Nephron progenitor cell (in vitro differentiated cells): ENCODE data around the gene TENT5C.

Experiments
- DNase-seq: peaks from one replicate; pipeline ENCODE4 v3.0.0; 2021
- H3K27ac Mint-ChIP-seq: 2 replicates; pipeline ENCODE4 v1.8.0; 2021; ENCODE audit warnings: mild to moderate bottlenecking, moderate library complexity, mixed read lengths
- H3K27me3 Mint-ChIP-seq: 2 replicates; pipeline ENCODE4 v1.8.0; 2021; ENCODE audit warnings: mild to moderate bottlenecking, low read depth, mixed read lengths; ENCODE audit not compliant: poor library complexity
- H3K36me3 Mint-ChIP-seq: 2 replicates; pipeline ENCODE4 v1.8.0; 2021; ENCODE audit warnings: low read depth, mixed read lengths
- H3K4me1 Mint-ChIP-seq: 2 replicates; pipeline ENCODE4 v1.8.0; 2021; ENCODE audit warnings: mixed read lengths
- H3K4me3 Mint-ChIP-seq: 2 replicates; pipeline ENCODE4 v1.8.0; 2021; ENCODE audit warnings: mild to moderate bottlenecking, moderate library complexity, mixed read lengths
- H3K9me3 Mint-ChIP-seq: 2 replicates; pipeline ENCODE4 v1.8.0; 2021; ENCODE audit warnings: mild to moderate bottlenecking, moderate library complexity, mixed read lengths
- TF ChIP-seq, protein P1 (sequence below): fragments of 200-600 bp; sonication (generic); IDR thresholded peaks from 2 replicates; pipeline ENCODE4 v1.5.0; 2021; ENCODE audit warnings: antibody characterized with exemption

TENT5C gene

DNA sequence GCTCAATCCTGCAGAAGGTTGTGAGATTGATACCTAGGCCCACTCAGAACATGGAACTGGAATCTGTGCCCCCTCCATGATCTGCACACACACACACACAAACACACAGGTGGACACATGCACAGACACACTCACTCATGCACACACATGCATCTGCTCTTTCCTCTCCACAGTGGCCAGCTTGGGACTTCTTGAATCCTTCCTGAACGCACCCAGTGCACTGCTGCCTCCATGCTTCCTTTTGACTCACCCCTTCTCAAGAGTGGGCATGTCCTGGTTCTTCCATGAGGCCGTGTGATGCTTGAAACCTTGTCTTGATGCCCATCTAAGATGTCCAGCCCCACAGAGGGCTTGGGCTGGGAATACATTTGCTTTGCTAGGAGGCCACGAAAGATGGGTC is 25.4 kb upstream of the TENT5C start:
- TF ChIP-seq, protein P1, sequence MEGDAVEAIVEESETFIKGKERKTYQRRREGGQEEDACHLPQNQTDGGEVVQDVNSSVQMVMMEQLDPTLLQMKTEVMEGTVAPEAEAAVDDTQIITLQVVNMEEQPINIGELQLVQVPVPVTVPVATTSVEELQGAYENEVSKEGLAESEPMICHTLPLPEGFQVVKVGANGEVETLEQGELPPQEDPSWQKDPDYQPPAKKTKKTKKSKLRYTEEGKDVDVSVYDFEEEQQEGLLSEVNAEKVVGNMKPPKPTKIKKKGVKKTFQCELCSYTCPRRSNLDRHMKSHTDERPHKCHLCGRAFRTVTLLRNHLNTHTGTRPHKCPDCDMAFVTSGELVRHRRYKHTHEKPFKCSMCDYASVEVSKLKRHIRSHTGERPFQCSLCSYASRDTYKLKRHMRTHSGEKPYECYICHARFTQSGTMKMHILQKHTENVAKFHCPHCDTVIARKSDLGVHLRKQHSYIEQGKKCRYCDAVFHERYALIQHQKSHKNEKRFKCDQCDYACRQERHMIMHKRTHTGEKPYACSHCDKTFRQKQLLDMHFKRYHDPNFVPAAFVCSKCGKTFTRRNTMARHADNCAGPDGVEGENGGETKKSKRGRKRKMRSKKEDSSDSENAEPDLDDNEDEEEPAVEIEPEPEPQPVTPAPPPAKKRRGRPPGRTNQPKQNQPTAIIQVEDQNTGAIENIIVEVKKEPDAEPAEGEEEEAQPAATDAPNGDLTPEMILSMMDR = no peak
- H3K4me1 Mint-ChIP-seq = peaks cover 6% of the 10 kb centered on the region
- no peak overlapping the region for H3K4me3 Mint-ChIP-seq
- no peak for DNase-seq
- no peaks in the 10 kb centered on the region for H3K9me3 Mint-ChIP-seq
- peak overlapping the region; percentile 25 for H3K27ac Mint-ChIP-seq
- no peaks in the 10 kb centered on the region for H3K36me3 Mint-ChIP-seq
- peaks cover 12% of the 10 kb centered on the region for H3K27me3 Mint-ChIP-seq

GRCh38 chr1:117580882-117581281 is 25.0 kb upstream of the TENT5C start:
- H3K4me1 Mint-ChIP-seq = peaks cover 6% of the 10 kb centered on the region
- DNase-seq = no peak
- H3K36me3 Mint-ChIP-seq = no peaks in the 10 kb centered on the region
- no peaks in the 10 kb centered on the region for H3K9me3 Mint-ChIP-seq
- peak overlapping the region; percentile 25 for H3K27ac Mint-ChIP-seq
- H3K27me3 Mint-ChIP-seq = peaks cover 10% of the 10 kb centered on the region
- no peak overlapping the region for H3K4me3 Mint-ChIP-seq
- TF ChIP-seq, protein P1 = no peak

DNA sequence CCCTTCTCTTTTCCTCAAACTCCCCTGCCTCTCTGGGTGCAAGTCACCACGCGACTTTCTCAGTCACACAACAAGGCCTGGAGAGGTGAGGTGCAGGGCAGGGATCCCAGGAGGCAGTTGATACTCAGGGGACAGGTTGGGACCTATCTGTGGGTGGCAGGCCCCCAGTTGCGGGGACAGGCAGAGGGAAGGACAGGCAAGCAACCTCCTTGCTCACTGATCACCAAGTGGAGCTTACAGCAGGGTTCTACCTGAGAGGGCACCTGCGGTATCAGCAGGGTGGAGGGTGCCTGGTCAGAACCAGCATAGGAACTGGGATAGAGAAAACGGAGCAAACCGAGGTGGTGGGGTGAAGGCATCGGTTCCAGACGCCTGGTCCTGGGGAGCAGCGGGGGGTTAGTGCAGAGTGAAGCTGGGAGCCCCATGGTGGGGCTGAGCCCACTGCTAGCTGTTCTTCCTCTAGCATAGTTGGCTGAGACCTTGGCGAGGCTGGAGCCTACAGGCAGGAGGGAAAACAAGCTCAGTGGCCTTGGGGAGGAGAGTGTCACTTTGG is 24.4 kb upstream of the TENT5C start:
- no peak overlapping the region for H3K27ac Mint-ChIP-seq

DNA sequence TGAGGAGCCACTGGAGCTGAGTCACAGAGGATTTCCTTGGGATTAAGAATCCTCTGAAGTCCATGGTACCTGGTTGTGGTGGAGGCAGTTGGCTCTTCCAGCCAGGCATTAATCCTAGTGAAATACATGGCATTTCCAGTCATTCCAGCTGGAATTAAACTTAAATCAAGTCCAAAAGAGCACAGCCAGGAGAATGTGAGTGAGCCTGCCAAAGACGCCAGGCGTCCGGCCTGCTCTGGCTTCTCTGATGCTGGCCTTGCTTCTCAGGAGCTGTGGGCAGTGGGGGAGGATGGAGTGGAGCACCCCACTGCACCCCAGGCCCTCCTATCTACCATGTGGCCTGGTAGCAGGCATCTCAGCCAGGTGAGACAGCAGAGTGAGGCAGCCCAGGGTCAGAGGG is 23.4 kb upstream of the TENT5C start:
- H3K27me3 Mint-ChIP-seq = peaks cover 8% of the 10 kb centered on the region
- no peaks in the 10 kb centered on the region for H3K36me3 Mint-ChIP-seq
- no peak overlapping the region for H3K4me3 Mint-ChIP-seq
- H3K4me1 Mint-ChIP-seq = peaks cover 6% of the 10 kb centered on the region
- TF ChIP-seq, protein P1 = no peak
- no peak overlapping the region for H3K27ac Mint-ChIP-seq
- H3K9me3 Mint-ChIP-seq = no peaks in the 10 kb centered on the region
- DNase-seq = no peak

More for the DNA sequence above, 24.4 kb upstream of the TENT5C start:
- no peak for DNase-seq
- H3K36me3 Mint-ChIP-seq = no peaks in the 10 kb centered on the region
- TF ChIP-seq, protein P1 = no peak
- peaks cover 6% of the 10 kb centered on the region for H3K4me1 Mint-ChIP-seq
- H3K9me3 Mint-ChIP-seq = no peaks in the 10 kb centered on the region
- peaks cover 8% of the 10 kb centered on the region for H3K27me3 Mint-ChIP-seq
- H3K4me3 Mint-ChIP-seq = no peak overlapping the region

DNA sequence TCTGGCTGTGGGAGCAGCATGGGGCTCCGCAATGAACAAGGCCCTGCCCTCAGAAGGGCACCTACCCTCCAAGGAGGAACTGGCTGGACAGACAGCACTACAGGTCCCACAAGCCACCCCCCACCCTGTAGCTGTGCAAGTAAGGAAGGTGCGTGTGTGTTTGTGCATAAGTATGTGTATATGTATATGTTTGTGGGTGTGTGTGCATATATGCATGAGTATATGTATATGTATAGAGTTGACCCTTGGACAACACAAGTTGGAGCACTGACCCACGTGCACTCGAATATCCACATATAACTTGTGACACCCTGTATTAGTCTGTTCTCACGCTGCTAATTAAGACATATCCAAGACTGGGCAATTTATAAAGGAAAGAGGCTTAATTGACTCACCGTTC is 22.6 kb upstream of the TENT5C start:
- H3K4me3 Mint-ChIP-seq = no peak overlapping the region
- H3K27me3 Mint-ChIP-seq = peaks cover 8% of the 10 kb centered on the region
- H3K4me1 Mint-ChIP-seq = peaks cover 2% of the 10 kb centered on the region
- no peak for DNase-seq
- no peak overlapping the region for H3K27ac Mint-ChIP-seq
- TF ChIP-seq, protein P1 = no peak
- H3K9me3 Mint-ChIP-seq = no peaks in the 10 kb centered on the region
- no peaks in the 10 kb centered on the region for H3K36me3 Mint-ChIP-seq

GRCh38 chr1:117584181-117584580 is 21.7 kb upstream of the TENT5C start:
- Mint-ChIP-seq H3K4me1 (no peaks in the 10 kb centered on the region), H3K27ac (no peak overlapping the region), H3K36me3 (no peaks in the 10 kb centered on the region), H3K27me3 (peaks cover 8% of the 10 kb centered on the region), H3K4me3 (no peak overlapping the region), H3K9me3 (no peaks in the 10 kb centered on the region)
- DNase-seq = no peak
- TF ChIP-seq, protein P1 = no peak
